ENCODE measurements around the gene CSNK1G2.
A peak's percentile ranks its signal among the peaks of the same experiment; 100 is the strongest.

CSNK1G2 gene

DNA sequence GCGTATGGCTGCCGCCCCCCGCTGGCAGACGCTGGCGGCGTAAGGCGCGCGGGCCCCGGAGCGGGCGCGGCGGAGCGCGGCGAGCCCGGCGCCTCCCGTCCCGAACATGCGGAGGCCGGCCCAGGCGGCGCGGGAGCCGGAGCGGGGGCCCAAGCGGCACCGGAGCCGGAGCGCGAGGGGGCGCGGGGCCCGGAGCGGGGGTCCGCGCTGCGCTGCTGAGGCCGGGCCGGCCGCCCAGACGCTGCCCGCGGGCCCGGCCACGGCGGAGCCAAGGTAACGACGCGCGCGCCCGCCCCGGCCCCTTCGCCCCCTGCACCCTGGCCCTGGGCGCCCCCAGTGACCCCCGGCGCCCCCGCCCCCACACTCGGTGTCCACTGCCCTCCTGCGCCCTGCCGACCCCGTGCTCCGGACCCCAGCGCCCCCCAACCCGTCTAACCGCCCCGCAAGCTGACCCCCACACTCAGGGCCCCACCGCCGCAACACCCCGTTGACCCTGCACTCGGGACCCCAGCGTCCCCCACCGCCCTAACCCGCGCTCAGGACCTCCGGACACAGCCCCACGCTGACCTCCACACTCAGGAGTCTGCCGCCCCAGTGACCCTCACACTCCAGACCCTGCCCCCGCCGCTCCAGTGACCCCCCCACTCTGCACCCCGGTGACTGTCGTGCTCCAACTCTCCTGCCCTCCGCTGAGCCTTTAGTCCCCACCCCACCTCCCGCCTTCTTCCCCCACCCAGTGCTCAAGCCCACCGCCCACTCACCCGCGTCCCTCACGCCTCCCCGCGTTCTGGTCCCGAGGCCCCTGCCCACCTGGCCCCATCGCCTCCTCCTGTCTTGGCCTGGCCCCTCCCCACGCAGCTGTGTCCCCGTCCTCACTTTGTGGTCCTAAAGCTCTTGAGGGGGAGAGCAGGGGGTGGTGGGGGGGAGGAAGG is at the start of gene CSNK1G2:
TSS of gene CSNK1G2 (plus strand) at position 27 of the 932 bp plus-strand sequence. CDS start 28,601 bp downstream, outside the sequence.
- no peak for DNase-seq

DNA sequence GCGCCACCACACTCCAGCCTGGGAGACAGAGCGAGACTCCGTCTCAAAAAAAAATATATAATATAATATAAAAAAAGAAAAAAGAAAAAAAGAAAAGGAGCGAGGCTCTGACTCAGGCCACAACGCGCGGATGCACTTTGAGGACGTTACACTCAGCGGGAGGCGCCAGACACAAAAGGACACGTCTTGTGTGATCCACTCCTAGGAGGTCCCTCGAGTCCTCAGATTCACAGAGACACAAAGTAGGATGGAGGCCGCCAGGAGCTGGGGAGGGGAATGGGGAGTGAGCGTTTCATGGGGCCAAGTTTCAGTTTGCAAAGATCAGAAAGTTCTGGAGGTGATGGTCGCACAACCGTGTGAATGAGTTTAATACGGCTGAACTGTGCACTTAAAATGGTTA is 47.2 kb upstream of the CSNK1G2 start:
- DNase-seq = no peak

DNA sequence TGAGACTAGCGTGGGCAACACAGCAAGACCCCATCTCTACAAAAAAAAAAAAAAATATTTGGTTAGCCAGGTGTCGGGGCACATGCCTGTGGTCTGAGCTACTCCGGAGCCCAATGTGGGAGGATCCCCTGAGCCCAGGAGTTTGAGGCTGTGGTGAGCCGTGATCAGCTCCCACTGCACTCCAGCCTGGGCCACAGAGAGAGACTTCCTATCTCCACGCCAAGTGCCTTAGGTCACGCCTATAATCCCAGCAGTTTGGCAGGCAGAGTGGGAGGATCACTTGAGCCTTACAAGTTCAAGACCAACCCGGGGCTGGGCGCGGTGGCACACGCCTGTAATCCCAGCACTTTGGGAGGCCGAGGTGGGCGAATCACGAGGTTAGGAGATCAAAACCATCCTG is 44.5 kb upstream of the CSNK1G2 start:
- no peak for DNase-seq

DNA sequence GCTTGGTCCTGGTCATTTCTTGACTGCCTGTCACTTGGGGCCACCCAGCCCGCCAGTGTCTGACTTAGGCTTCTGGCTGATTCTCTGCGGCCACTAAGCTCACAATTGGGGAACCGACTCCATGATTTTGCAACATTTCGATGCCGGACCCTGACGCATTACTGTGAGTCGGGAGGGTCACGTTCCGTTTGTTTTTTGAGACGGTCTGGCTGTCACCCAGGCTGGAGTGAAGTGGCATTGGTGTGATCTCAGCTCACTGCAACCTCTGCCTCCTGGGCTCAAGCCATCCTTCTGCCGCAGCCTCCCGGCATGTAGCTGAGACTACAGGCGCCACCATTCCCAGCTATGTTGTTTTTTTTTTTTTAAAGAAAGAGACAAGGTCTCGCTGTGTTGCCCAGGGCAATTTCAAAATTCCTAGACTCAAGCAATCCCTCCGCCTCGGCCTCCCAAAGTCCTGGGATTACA is 39.0 kb upstream of the CSNK1G2 start:
- DNase-seq = no peak

DNA sequence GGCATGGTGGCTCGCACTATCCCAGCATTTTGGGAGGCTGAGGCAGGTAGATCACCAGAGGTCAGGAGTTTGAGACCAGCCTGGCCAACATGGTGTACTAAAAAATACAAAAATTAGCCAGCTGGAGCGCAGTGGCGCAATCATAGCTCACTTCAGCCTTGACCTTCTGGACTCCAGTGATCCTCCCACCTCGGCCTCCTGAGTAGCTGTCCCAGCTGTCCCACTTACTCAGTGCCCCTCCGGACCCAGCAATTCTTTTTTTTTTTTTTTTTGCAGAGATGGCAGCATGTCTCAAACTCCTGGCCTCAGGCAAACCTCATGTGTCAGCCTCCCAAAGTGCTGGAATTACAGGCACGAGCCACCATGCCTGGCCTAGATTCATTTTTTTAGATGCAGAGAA is 38.0 kb upstream of the CSNK1G2 start:
- DNase-seq = no peak

GRCh38 chr19:1904860-1905109 is 36.2 kb upstream of the CSNK1G2 start:
- DNase-seq = no peak

DNA sequence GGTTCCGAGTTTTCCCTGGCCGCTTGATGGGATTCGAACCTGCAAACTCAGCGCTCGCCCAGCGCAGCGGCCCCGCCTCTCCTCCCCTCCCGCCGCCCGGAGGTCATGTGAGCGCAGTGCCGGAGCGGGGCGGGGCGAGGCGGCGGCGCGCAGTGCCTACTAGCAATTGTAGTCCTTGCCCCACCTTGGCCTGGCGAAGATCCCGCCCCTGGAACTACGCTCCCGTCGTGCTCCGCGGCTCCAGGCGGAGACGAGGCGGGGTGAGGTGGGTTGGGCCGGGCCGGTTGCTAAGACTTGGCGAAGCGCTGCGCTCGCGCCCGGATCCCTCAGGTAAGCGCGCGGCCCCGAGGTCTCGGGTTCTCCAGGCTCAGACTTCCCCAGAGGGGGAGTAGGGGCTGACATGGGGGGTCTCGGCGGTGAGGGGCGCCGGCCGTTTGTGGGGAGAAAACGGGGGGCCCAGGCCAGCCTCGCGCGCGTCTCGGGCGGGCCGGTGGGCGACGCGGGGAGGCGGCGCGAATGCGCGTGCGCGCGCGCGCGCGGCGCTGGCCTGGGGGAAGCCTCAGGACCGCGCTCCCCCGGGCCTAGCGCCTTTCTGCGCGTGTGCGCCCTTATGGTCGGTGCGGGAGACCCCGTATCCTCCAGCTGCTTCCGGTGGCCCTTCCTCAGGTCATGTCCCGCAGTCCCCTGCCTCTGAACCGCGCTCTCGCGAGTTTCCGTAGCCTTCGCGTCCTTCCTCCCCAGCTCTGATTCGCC is 35.7 kb upstream of the CSNK1G2 start, which contains the start of the genes ADAT3 and SCAMP4:
TSS of gene ADAT3 (plus strand) at position 290 of the 753 bp plus-strand sequence. CDS start 6,649 bp downstream, outside the sequence.
TSS of gene SCAMP4 (plus strand) at position 290 of the 753 bp plus-strand sequence. CDS start 9,621 bp downstream, outside the sequence.
- DNase-seq = peak; percentile 97 to 98

DNA sequence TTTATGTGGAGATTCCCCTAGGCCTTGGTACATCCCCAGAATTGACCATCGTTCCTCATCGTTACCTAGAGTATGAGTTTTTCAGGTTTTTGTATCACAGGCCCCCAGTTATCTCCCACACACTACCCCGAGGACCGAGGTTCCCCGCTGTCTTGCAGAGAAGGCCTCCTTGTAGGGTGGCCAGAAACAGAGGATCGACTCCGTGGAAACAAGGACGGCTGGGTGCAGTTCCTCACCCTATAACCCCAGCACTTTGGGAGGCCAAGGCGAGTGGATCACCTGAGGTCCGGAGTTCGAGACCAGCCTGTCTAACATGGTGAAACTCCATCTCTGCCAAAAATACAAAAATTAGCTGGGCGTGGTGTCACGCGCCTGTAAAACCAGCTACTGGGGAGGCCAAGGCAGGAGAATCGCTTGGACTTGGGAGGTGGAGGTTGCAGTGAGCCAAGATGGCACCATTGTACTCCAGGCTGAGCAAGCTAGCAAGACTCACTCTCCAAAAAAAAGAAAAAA is 35.1 kb upstream of the CSNK1G2 start:
- DNase-seq = no peak

GRCh38 chr19:1906985-1907562 is 33.9 kb upstream of the CSNK1G2 start:
- no peak for DNase-seq

DNA sequence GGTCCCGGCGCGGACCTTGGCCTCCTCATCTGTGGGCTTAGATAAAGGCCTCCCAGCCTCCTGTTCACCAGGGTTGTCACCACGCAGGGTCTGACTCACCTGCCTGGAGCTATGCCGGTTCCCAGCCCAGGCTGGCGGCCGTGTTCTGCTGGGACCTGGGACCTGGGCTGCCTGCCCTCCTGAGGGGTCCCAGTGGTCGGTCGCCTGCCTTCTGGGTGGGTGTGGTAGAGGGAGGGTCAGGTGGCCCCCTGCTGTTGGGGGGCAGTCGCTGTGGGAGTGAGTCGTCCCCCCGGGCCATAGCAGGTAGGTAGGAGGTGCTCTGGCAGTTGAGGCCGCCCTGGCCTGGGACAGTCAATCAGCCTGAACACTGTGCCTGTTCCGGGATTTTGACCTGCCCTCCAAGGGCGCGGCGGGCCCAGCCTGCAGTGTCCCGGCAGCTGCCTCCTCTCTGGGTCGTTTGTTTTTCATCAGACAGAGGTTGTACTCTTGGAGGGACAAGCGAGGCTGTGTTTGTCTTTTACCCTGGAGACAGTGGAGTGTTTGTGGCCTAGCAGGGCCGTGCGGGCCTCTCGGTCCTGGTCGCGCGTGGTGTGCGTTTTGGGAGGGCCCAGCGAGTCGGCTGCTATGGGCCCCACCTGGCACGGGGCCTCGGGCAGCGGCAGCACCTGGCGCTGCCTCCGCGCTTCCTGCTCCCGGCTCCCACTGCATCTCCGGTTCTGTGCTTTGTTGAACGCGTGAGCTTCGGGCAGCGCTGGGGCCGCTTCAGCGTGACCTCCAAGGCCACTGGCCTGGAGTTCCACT is 33.2 kb upstream of the CSNK1G2 start:
- DNase-seq = no peak

- no peak for DNase-seq
Observed at GRCh38 chr19:1908364-1908678, 32.7 kb upstream of the CSNK1G2 start.

DNA sequence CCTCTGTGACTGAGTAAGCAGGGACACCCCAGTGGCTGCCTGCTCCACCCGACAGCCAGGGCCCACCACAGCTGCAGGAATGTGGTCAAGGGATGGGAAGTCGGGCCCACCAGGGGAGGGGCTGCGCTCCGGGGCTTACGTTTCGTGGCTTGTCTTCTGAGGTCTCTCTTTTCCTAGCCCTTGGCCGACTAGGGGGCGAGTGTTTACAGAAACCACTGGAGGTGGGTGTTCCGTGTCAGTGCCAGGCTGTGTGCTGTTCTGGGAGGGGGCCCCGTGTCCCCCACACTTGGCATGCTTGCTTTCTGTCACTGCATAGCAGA is 31.3 kb upstream of the CSNK1G2 start:
- DNase-seq = no peak

- DNase-seq = no peak
Observed at GRCh38 chr19:1910177-1910576, 30.8 kb upstream of the CSNK1G2 start.

DNA sequence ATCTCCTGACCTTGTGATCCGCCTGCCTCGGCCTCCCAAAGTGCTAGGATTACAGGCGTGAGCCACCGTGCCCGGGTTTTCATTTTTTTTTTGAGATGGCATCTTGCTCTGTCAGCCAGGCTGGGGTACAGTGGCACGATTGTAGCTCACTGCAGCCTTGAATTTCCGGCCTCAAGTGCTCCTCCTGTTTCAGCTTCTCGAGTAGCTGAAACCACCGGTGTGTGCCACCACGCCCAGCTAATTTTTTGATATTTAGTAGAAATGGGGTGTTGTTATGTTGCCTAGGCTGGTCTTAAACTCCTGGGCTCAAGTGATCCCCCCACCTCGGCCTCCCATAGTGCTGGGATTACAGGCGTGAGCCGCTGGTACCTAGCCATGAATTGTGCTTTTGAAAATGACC is 29.9 kb upstream of the CSNK1G2 start:
- no peak for DNase-seq

- no peak for DNase-seq
Observed at GRCh38 chr19:1911995-1912394, 29.0 kb upstream of the CSNK1G2 start.

DNA sequence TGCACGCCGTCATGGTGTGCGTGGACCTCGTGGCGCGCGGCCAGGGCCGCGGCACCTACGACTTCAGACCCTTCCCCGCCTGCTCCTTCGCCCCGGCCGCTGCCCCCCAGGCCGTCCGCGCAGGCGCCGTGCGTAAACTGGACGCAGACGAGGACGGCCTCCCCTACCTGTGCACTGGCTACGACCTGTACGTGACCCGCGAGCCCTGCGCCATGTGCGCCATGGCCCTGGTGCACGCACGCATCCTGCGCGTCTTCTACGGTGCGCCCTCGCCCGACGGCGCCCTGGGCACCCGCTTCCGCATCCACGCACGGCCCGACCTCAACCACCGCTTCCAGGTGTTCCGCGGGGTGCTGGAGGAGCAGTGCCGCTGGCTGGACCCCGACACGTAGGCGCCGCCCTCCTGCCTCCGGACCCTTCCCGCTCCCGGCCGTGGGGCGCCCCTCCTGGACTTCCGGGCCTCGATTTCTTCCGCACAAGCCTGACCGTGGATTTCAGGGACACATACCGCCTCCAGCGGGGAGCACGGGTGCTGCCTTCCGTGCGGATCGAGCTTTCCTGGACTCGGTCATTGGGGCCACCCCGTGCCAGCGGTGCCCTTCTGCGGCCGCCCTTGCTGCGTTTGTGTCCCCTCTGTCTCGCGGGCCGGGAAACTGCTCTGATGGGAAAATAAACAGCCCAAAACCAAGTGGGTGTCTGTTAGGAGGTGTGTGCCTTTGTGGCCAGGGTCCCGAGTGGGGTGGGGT is 28.0 kb upstream of the CSNK1G2 start:
- DNase-seq = no peak

GRCh38 chr19:1913781-1914577 is 27.0 kb upstream of the CSNK1G2 start:
- no peak for DNase-seq

DNA sequence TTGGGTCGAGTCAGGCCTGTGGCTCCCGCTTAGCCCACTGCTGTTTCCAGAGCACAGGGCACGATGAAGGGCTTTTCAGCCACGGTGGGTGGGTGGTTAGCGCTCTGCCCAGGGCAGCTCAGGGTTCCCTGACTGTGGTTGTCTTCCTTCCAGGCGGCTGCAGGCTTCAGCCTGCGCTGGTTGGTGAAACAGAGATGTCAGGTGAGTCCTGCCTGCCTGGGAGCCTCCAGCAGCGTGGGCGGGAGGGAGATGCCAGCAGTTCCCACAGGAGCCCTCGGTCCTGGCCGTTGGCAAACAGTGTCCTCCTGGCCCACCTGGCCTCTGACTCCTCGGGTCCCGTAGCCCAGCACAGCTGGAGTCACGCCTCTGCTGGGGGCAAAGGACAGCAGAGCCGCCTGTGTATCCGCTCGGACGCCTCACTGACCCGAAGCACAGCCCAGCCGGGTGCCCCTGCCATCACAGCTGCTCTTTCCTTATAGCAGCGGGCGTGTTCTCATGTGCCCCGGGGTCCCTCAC is 26.1 kb upstream of the CSNK1G2 start:
- DNase-seq = no peak

DNA sequence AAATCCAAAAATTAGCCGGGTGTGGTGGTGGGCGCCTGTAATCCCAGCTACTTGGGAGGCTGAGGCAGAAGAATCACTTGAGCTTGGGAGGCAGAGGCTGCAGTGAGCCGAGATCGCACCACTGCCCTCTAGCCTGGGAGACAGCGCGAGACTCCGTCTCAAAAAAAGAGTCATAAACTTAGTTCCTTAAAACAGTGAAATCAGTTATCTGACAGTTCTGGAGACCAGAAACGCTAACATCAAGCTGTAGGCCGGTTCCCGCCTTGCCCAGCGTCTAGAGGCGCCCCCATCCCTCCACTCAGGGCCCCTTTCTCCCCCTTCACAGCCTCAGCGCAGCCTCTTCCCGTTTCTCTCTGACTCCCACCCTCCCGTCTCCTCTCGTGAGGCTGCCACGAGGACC is 23.8 kb upstream of the CSNK1G2 start:
- DNase-seq = no peak

DNA sequence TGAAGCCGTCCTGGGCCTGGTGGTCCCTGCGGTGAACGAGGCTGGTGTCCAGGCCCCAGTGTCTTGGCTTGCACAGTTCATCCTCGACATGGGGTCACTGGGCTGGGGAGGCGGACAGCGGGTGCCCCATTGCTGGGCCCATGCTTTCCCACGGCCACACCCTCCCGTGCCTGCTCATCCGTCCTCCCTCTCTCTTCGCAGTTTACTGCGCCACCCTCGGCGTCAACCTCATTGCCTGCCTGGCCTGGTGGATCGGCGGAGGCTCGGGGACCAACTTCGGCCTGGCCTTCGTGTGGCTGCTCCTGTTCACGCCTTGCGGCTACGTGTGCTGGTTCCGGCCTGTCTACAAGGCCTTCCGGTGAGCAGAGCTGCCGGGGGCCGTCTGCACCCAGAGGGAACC is 23.0 kb upstream of the CSNK1G2 start:
- DNase-seq = no peak

GRCh38 chr19:1918975-1919374 is 22.0 kb upstream of the CSNK1G2 start:
- no peak for DNase-seq

Measured in NCI-H524 (cell line).